K562 (cell line): Measurements from ENCODE around the gene TOM1L1. TPM values are rescaled to one million over a fixed set of nuclear protein-coding genes. Genes with fewer than 3 reads are reported as not detected.

Experiments used
- ARID2 ChIP-seq: fragments of 450-650 bp; IDR thresholded peaks from 2 replicates; pipeline ENCODE4 v1.6.1; 2017; ENCODE audit warnings: antibody characterized with exemption, mild to moderate bottlenecking
- C11orf30 ChIP-seq: fragments of 450-650 bp; IDR thresholded peaks from 2 replicates; pipeline ENCODE4 v1.6.1; 2016; ENCODE audit warnings: low read depth, mild to moderate bottlenecking
- CBFA2T2 ChIP-seq: fragments of 450-650 bp; conservative IDR thresholded peaks from 2 replicates; pipeline ENCODE4 v1.6.1; 2017; ENCODE audit warnings: mild to moderate bottlenecking
- CEBPB ChIP-seq: fragments of 450-650 bp; IDR thresholded peaks from 2 replicates; pipeline ENCODE4 v1.6.1; 2016; ENCODE audit warnings: missing genetic modification characterization, missing compliant biosample characterization
- CGGBP1 ChIP-seq: fragments of 250-450 bp; sonication (Bioruptor Pico); IDR thresholded peaks from 2 replicates; pipeline ENCODE4 v1.9.0; 2021; ENCODE audit warnings: mild to moderate bottlenecking
- CTBP1 ChIP-seq: fragments of 450-650 bp; IDR thresholded peaks from 2 replicates; pipeline ENCODE4 v1.6.1; 2016; ENCODE audit warnings: borderline replicate concordance
- DPF2 ChIP-seq: fragments of 450-650 bp; IDR thresholded peaks from 2 replicates; pipeline ENCODE4 v1.6.1; 2016
- ESRRA ChIP-seq: fragments of 450-650 bp; IDR thresholded peaks from 2 replicates; pipeline ENCODE4 v1.6.1; 2014; ENCODE audit warnings: low read depth, mild to moderate bottlenecking, moderate library complexity, borderline replicate concordance
- HNRNPK ChIP-seq: fragments of 200-400 bp; formaldehyde crosslinking; IDR thresholded peaks from one replicate; pipeline ENCODE4 v1.6.1; 2018; ENCODE audit warnings: mild to moderate bottlenecking, low read depth, low read length; ENCODE audit not compliant: poor library complexity, severe bottlenecking
- HOXB6 ChIP-seq: fragments of 250-450 bp; sonication (Bioruptor Pico); IDR thresholded peaks from 2 replicates; pipeline ENCODE4 v1.5.1; 2022; ENCODE audit warnings: mild to moderate bottlenecking, borderline replicate concordance
- LCOR ChIP-seq: sonication (generic); formaldehyde crosslinking; IDR thresholded peaks from 2 replicates; pipeline ENCODE4 v1.8.0; 2022; ENCODE audit warnings: mild to moderate bottlenecking, missing genetic modification reagents
- MIER1 ChIP-seq: fragments of 450-650 bp; IDR thresholded peaks from 2 replicates; pipeline ENCODE4 v1.6.1; 2016; ENCODE audit warnings: antibody characterized with exemption, mild to moderate bottlenecking, low read depth
- NFE2 ChIP-seq: IDR thresholded peaks from 2 replicates; pipeline ENCODE4 v1.6.1; 2014; ENCODE audit warnings: antibody characterized with exemption, low read depth
- NR2C2 ChIP-seq, 2 experiments: fragments of 200-800 bp in 1 of 2; sonication (Bioruptor generic) in 1 of 2; sonication (generic) in 1 of 2; formaldehyde crosslinking in 1 of 2; IDR thresholded peaks; 2 replicates each; pipeline versions ENCODE4 v1.6.1 to v1.8.0; 2016 to 2022; ENCODE audit warnings: mild to moderate bottlenecking in 1 of 2, missing compliant biosample characterization in 1 of 2, missing genetic modification characterization in 1 of 2, missing genetic modification reagents in 1 of 2
- PHB ChIP-seq: fragments of 250-450 bp; sonication (Bioruptor Pico); IDR thresholded peaks from 2 replicates; pipeline ENCODE4 v1.5.0; 2021
- POLR2B ChIP-seq: fragments of 450-650 bp; IDR thresholded peaks from 2 replicates; pipeline ENCODE4 v1.6.1; 2018; ENCODE audit warnings: low read depth; ENCODE audit not compliant: partially characterized antibody
- PURB ChIP-seq: sonication (generic); formaldehyde crosslinking; IDR thresholded peaks from 2 replicates; pipeline ENCODE4 v1.9.0; 2021; ENCODE audit warnings: low read depth, mild to moderate bottlenecking, missing genetic modification reagents
- RB1 ChIP-seq: fragments of 450-650 bp; IDR thresholded peaks from 2 replicates; pipeline ENCODE4 v1.6.1; 2017; ENCODE audit warnings: low read depth, mild to moderate bottlenecking
- RBM39 ChIP-seq: fragments of 200-400 bp; formaldehyde crosslinking; optimal IDR thresholded peaks from 2 replicates; pipeline ENCODE3; 2018; ENCODE audit warnings: low read depth, low read length
- TAL1 ChIP-seq: fragments of 450-650 bp; IDR thresholded peaks from 2 replicates; pipeline ENCODE4 v1.6.1; 2016; ENCODE audit warnings: mild to moderate bottlenecking
- TCF7L2 ChIP-seq: fragments of 150-350 bp; IDR thresholded peaks from 2 replicates; pipeline ENCODE4 v1.6.1; 2016; ENCODE audit warnings: low read depth, mild to moderate bottlenecking, low read length, moderate library complexity
- TOE1 ChIP-seq, 2 experiments: fragments of 450-650 bp in 1 of 2; sonication (generic) in 1 of 2; formaldehyde crosslinking in 1 of 2; IDR thresholded peaks; 2 replicates each; pipeline versions ENCODE4 v1.7.1 to v1.8.0; 2016 to 2022; ENCODE audit warnings: borderline replicate concordance in 2 of 2, mild to moderate bottlenecking in 2 of 2, antibody characterized with exemption in 1 of 2, inconsistent platforms in 1 of 2, low read depth in 1 of 2, missing genetic modification reagents in 1 of 2, moderate library complexity in 1 of 2
- ZC3H11A ChIP-seq: IDR thresholded peaks from 2 replicates; pipeline ENCODE4 v1.6.1; 2012; ENCODE audit warnings: low read depth, low read length, improper control_type of control experiment
- ZFP1 ChIP-seq: fragments of 450-650 bp; formaldehyde crosslinking; IDR thresholded peaks from 2 replicates; pipeline ENCODE4 v1.4.0; 2020; ENCODE audit warnings: mild to moderate bottlenecking, mixed read lengths
- ZFP36 ChIP-seq: fragments of 150-350 bp; IDR thresholded peaks from 2 replicates; pipeline ENCODE4 v1.6.1; 2018; ENCODE audit warnings: low read length, low read depth; ENCODE audit not compliant: partially characterized antibody
- ZNF174 ChIP-seq: fragments of 250-450 bp; sonication (Bioruptor Pico); IDR thresholded peaks from 2 replicates; pipeline ENCODE4 v1.4.0; 2020; ENCODE audit warnings: mild to moderate bottlenecking
- ZNF311 ChIP-seq: fragments of 250-450 bp; sonication (Bioruptor Pico); IDR thresholded peaks from 2 replicates; pipeline ENCODE4 v1.4.0; 2020; ENCODE audit warnings: mild to moderate bottlenecking, moderate library complexity
- ZNF431 ChIP-seq: sonication (generic); formaldehyde crosslinking; IDR thresholded peaks from 2 replicates; pipeline ENCODE4 v1.8.0; 2022; ENCODE audit warnings: mild to moderate bottlenecking, missing genetic modification reagents
- ZNF75A ChIP-seq: fragments of 450-650 bp; formaldehyde crosslinking; IDR thresholded peaks from 2 replicates; pipeline ENCODE4 v1.4.0; 2020; ENCODE audit warnings: mild to moderate bottlenecking
- polyA plus RNA-seq, 8 experiments: library from polyadenylated mRNA; depleted of rRNA in 4 of 8; stranded (reverse) in 5 of 8; unstranded in 3 of 8; fragments of >200 nt; fragmentation: Nextera tagmentation in 2 of 8; fragmentation: Illumina TruSeq in 1 of 8; extraction: Ambion mirVana in 2 of 8; extraction: Trizol in 1 of 8; gene quantifications; 2 replicates each; pipeline versions ENCODE4 v1.2.1 to v1.2.3, GENCODE V29; 2011 to 2014; ENCODE audit warnings: inconsistent platforms in 1 of 8, missing spikeins in 1 of 8
- total RNA-seq, 7 experiments: library from RNA; depleted of rRNA in 6 of 7; stranded (reverse); fragments of >200 nt in 6 of 7; fragmentation: Illumina TruSeq in 2 of 7; extraction: Trizol in 2 of 7; gene quantifications; 2 replicates each; pipeline versions ENCODE4 v1.2.1 to v1.2.3, GENCODE V29; 2011 to 2021; ENCODE audit warnings: low replicate concordance in 1 of 7

Gene TOM1L1
- total and polyA plus RNA-seq, 9 of the 15 experiments (the other 6 are each of a cell fraction or from before 2014, with no cell fraction given): 21.3 to 74.3 (median 31.0) TPM

GRCh38 chr17:54860617-54861470 is 39.8 kb upstream of the TOM1L1 start (continued):
- TF ChIP-seq LCOR (CRISPR knock-in tag) (no peak), ZFP36 (no peak), ZNF431 (CRISPR knock-in tag) (no peak), NFE2 (peak; percentile 91), NR2C2 (CRISPR knock-in tag; IDR thresholded peaks at IDR 0.05) (no peak), NR2C2 (tag; IDR thresholded peaks at IDR 0.05) (peak; percentile 29), ARID2 (no peak), TAL1 (peak; percentile 99), C11orf30 (peak; percentile 83), PURB (CRISPR knock-in tag) (no peak), ZNF75A (CRISPR knock-in tag) (no peak), HOXB6 (no peak), ZFP1 (CRISPR knock-in tag) (no peak), CGGBP1 (no peak), POLR2B (no peak), CBFA2T2 (peak; percentile 99), TOE1 (IDR thresholded peaks at IDR 0.05; ENCODE audit: borderline replicate concordance) (peak; percentile 24; the same call in 1 of the 2 replicates), TOE1 (CRISPR knock-in tag; IDR thresholded peaks at IDR 0.05; ENCODE audit: borderline replicate concordance, low read depth) (no peak), RB1 (peak; percentile 28; the same call in 1 of the 2 replicates), PHB (CRISPR knock-in tag) (no peak), ESRRA (no peak), ZNF174 (CRISPR knock-in tag) (no peak), CEBPB (tag) (no peak), ZNF311 (CRISPR knock-in tag) (no peak), TCF7L2 (no peak), MIER1 (no peak), DPF2 (peak; percentile 100), RBM39 (no peak), CTBP1 (peak; percentile 19; the same call in 1 of the 2 replicates), ZC3H11A (no peak), HNRNPK (no peak)
